Cerebellar cortex (tissue), 1 donor: ENCODE data around the gene PAPOLA.
"Not testable (repeated sequence)": the region's sequence is repeated elsewhere in the genome, so short reads cannot be mapped to it uniquely, and the experiment has no call there.

Experiments used
- DNase-seq: peaks from one replicate; pipeline ENCODE4 v3.0.0-alpha.2; 2015; ENCODE audit warnings: low spot score

Gene PAPOLA

GRCh38 chr14:96502621-96503305 lies 581 bp downstream of the PAPOLA start:
- peak; percentile 30 for DNase-seq

DNA sequence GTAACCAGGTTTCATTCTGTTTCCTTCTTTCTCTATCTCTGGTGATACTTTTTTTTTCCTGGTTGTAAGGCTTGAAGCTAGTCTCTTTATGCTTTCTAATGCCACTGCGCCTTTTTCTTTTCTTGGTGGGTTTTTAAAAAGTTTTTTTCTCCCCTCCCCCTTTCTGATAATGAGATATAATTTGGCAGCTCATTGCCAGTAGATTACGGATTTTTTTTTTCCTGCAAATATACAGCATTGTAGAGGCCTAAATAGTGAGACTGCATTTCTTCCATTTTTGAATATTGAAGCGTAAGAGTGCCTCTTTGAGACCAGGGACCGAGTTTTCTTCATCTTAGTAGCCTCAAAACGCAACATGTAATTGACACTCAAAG lies 1.1 kb downstream of the PAPOLA start:
- DNase-seq, result no peak

DNA sequence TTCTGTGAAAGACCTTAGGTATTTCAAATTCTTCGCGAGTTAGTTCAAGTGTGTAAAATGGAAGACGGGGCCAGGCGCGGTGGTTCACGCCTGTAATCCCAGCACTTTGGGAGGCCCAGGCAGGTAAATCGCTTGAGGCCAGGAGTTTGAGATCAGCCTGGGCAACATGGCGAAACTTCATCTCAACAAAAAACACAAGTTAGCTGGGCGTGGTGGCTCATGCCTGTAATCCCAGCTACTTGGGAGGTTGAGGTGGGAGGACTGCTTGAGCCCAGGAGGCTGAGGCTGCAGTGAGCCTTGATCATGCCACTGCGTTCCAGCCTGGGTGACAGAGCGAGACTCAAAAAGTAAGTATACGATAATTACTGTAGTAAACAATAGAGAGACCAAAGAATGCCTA lies 2.2 kb downstream of the PAPOLA start:
- DNase-seq, result not testable (repeated sequence)

GRCh38 chr14:96507723-96508122 lies 5.5 kb downstream of the PAPOLA start:
- no peak for DNase-seq

- no peak for DNase-seq
Observed at GRCh38 chr14:96508900-96509299, 6.7 kb downstream of the PAPOLA start.

- no peak for DNase-seq
Observed at GRCh38 chr14:96509457-96510090, 7.4 kb downstream of the PAPOLA start.

DNA sequence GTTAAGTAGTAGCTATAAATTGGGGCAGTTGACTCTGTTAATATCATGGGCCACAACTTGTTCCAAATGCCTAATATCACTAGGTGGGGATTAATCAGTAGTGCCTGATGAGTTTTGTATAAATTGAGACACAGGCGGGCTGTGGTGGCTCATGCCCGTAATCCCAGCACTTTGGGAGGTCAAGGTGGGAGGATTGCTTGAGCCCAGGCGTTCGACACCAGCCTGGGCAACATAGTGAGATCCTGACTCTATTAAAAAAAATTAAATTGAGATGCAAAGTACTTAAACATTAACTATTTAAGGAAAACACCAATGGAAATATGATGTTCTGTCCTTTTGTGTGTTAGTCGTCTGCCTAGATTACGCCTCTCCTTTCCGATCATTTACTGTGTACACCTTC lies 9.0 kb downstream of the PAPOLA start:
- no peak for DNase-seq

DNA sequence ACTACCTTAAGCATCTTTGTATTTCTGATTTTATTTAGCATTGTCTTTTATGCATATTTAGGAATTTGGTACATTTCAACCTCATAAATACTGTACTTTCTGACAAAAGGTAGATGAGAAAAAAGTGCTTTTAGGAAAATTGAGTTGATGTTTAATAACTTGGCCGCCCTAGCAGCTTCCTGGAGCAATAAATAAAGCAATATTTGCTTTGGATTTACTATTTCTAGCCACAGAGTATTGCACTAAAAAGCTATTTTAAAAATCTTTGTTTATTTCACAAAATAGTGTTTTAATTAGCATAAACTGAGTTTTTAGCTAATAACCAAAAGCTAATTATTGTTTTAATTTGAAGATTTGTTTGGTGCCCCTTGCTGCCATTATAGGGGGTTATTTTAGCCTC lies 9.5 kb downstream of the PAPOLA start:
- DNase-seq, result no peak

- no peak for DNase-seq
Observed at GRCh38 chr14:96512122-96512521, 9.9 kb downstream of the PAPOLA start.

DNA sequence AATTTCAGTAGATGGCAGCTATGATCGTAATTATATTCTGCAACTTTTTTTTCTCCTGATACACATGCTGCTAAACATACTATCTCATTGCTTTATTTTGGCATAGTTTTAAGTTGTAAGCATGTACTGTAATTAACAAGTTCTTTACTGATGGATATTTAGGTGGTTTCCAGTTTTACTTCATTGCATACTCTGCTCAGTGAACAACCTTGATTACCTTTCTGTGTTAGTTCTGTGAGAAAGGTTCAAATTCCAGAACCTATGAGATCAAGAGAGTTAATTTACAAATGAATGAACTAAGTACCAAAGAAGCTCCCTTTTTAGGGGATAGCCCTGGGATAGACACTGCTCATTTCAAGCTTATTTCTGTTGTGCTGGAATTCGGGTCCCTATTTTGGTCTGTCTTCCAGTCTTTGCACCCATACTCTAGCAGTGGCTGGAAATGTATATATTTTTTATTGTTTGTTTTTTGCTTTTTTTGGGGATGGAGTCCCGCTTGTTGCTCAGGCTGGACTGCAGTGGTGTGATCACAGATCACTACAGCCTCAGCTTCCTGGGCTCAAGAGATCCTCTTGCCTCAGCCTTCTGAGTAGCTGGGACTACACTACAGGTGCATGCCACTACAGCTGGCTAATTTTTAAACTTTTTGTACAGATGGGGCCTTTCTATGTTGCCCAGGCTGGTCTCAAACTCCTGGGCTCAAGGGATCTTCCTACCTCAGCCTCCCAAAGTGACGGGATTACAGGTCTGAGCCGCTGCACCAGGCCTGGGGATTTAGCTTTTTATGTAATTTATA lies 10.6 kb downstream of the PAPOLA start:
- DNase-seq, result no peak

DNA sequence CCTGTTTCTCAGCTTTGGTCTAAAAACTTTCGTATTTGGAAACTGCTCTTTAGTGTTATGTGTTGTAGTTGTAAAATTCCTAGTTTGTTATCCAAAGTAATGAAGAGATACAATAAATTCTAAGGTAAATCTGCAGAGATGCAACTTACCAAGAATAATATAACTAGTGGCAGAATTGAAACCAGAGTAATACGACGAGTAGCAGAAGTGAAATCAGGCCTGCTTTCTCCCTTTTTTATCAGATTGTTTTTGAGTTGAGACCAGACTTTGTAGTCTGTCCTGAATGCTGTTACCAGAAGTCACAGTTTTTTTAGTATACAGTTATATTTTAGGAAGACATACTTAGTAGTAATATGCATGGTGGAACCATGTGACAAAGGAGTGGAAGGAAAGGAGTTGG lies 12.5 kb downstream of the PAPOLA start:
- DNase-seq, result no peak

DNA sequence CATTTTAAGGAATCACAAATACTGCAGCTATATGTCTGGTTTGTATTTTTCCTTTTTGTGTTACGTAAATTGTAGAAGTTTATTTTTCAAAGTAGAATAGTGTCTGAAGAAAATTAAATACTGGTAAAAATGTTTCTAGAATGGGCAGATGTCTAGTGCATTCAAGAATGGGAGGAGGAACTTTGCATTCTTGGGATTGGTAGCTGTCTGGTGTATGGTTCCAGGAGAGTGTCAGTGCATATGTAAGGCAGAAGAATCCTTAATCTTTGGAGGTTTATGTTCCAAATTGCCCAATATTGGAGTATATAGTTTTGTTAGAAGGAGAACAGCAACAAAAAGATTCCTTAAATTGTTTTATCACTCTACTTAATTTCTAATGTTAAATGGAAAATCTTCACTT lies 13.5 kb downstream of the PAPOLA start:
- DNase-seq, result no peak

DNA sequence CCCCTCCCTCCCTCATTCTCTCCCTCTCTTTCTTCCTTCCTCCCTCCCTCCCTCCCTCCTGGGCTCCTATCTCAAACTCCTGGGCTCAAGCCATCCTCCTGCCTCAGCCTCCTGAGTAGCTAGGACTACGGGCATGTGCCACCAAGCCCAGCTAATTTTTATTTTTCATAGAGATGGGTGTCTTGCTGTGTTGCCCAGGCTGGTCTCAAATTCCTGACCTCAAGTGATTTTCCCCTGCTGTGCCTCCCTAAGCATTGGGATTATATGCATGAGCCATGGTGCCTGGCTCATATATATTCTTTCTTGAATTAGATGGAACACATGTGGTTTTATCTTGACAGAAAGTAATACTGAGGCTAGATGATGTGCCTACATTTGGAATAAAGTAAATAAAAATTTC lies 14.2 kb downstream of the PAPOLA start:
- DNase-seq, result no peak

DNA sequence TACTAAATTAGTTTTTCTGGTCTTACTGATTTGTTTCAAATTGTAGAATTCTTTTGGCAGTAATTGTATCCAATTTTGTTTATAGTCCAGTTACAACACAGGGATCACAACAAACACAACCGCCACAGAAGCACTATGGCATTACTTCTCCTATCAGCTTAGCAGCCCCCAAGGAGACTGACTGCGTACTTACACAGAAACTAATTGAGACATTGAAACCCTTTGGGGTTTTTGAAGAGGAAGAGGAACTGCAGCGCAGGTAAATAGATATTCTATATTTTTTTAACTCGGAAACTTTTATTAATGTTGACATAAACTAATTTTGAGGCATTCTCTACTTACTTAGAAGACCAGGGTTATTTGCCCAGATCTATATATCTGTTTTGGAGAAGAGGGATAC lies 17.8 kb downstream of the PAPOLA start:
- DNase-seq, result no peak

DNA sequence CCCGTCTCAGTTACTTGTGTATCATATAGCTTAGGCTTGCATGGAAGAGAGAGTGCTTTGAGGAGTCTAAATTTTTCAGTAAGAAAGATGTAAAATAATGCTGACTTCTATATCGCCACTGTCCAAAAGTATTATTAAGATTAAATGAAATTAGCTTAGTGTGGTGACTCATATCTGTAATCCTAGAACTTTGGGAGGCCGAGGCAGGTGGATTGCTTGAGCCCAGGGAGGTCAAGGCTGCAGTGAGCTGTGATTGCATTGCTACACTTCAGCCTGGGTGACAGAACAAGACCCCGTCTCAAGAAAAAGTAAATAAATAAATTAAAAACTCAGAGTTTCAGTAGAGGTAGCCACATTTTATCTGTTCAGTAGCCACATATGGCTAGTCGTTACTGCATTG lies 23.3 kb downstream of the PAPOLA start:
- DNase-seq, result no peak

DNA sequence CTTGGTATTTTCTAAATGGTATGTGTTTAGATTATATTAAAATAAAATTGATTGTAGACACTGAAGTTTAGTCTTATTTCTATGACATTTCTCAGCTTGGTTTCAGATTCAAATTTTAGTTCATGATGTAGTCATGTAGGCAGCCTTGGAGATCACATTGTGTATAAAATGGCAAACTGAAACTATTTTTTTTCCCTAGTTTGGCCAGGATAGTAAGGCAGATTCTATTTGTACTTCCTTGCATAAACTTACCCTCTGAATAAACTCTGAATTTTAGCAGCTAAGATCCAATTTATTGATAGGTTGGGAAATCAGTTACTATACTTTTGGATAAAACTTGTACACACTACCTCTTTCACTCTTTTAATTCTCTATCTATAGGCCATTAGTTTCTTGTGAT lies 30.4 kb downstream of the PAPOLA start:
- DNase-seq, result no peak

DNA sequence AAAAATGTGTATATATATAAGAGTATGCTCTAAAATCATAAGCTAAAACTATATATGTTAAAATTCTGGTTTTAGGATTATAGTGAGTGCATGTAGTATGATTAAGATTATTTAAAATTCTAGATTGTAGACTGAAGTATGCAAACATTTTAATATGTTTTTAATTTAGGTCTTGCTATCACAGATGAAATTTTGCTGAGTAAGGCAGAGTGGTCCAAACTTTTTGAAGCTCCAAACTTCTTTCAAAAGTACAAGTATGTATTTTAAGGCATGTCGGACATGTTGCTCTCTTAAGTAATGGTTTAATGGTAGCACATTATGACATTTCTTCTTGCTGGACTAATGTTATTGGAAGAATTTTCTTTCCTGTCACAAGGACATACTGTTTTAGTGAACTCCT lies 34.6 kb downstream of the PAPOLA start:
- DNase-seq, result no peak

DNA sequence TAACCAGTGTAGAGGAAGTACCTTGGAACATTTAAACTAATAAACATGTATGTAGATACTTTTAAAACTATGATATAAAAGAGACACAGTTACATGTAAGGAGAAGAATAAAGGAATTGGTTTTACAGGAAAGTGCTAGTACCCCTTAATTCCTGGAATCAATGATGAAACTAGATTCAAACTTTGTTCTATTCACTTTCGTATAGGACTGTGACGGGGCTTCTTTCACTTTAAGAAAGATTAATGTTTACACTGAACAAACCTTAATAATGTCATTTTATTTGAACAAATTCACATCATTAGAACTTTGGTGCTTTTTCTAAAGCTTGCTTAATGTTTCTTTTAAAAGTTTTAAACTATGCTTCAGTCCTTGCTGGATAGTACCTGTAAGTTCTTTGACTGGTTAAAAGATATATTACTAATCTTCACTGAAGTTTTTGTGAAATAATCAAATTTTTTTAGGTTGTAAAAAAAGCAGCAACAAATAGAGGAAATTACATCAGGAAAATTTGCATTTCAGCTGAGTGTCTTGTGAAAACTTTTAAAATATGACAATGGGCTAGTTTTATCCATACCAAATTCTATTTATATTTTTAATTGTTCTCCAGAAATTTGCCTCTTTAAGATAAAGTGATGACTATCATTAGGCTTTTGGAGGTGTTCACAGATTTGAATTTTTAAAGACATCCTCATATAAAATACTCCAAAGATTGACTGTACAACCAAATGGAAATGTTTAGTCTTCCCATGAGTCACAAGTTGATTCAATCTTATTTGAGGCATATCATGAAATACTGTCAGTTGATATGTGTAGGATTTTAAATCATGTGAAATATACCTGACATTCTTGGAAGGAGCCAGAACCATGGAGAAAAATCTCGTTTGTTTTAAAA lies 36.2 kb downstream of the PAPOLA start:
- DNase-seq, result no peak

DNA sequence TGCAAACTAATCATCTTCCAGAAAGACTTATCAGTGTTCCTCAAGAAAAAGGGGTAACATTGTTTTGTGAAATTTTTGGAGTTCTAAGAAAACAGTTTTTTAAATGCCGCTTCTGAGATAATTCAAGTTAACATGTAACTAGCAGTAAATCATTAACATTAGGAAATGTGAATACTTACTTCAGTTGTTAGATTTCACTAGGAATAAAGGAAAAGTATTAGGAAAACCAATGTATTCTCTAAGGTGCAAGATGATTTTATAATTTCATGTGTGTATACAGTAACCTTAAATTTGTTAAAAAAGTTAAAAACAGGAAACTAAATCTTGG lies 36.8 kb downstream of the PAPOLA start:
- no peak for DNase-seq

DNA sequence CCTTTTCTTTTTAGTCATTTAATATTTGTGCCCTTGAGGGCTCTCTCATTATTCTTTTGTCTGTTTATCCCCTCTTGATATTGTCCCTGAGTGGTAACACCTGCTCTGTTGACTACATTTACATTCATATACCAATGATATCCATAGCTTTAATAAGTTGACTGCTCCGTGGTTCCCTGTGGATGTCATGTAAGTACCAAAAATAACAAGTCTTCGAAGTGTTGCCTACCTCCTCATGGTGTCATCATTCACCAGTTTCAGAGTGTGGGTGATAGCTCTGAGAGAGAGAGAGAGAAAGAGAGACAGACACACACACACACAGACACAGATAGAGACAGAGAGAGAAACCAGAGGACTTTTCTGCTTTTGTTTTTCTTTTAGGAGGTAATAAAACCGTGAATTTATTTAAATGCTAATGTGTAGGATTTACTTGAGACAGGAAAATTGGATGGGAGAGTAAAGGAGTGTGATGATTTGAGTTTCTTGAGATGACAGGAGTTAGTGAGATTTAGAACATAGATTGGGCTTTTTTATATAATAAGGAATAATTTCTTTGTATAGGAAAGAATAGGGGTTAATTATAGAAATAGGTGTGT lies 52.2 kb downstream of the PAPOLA start:
- no peak for DNase-seq

GRCh38 chr14:96559571-96559970 lies 57.4 kb downstream of the PAPOLA start:
- DNase-seq, result no peak

DNA sequence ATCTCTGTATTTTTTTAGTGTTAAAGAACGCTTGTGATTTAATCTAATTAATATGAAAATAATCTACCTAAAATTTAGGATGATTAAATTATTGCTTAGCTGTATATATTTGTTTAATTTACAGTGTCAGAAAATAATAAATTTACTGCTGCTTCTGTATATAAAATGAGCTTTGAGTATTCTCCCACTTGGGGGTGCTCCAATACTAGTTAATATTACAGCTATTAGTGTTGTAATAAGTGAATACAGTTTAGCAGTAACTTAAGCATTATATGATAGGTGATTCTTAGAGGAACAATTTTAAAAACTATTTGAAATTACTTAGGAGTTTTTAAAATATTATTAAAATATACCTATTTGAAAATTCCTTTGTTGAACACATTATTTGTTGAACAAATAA lies 62.2 kb downstream of the PAPOLA start:
- DNase-seq, result peak; percentile 14
